ENCODE data around the gene SREBF2.

DNA sequence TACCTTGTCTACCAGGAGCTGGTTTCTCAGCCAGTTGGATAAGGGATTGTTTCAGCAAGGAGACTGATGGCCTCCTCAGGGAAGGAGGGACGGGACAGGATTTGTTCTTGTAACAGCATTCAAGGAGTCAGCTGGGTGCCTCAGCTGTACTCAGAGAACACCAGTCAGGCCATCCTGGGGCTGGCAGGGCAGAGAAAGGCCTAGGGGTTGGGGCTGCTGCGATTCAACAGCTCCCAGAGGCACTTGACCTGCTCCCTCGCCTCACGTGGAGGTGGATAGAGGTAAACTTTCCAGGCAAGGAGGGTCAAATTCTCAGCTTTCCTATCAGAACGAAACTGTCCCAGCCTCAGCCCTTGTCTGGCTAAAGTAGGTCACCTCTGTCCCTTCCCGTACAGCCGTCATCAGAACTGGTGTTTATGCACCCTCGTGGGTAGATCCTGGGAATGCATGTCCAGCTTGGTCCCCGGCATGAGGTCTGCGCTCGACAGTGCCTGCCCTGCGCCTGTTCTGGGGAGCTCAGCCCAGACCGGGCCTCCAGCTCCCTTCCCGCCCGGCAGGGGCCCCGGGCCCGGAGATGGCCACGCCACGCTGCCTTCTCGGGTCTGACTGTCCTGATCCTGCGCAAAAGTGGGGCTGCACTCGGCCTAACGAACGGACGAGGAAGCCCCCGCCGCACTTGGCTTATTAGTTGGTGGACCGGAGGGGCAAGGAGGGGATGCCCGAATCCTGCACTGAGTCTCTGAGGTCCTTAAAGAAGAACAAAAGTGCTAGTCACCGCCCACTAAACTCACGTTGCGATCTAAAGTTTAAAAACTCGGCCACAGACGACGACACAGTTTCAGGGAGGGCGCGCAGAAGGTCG, 33.2 kb upstream of the SREBF2 start:
- TF ChIP-seq POLR2AphosphoS5 (IDR thresholded peaks at IDR 0.05; ENCODE audit: borderline replicate concordance, low read depth, low read length) (no peak), EZH2 (IDR thresholded peaks at IDR 0.05) (no peak), FOXP2 (optimal IDR thresholded peaks at IDR 0.05; ENCODE audit: control extremely low read depth, extremely low read length, insufficient read depth) (no peak)

Data from SK-N-MC (cell line).